ENCODE measurements around the gene TNNI2. TPM values are rescaled to one million over a fixed set of nuclear protein-coding genes. Genes with fewer than 3 reads are reported as not detected.

TNNI2 gene
- total RNA-seq, 1 donor from 2014 or later = 73.7 TPM

DNA sequence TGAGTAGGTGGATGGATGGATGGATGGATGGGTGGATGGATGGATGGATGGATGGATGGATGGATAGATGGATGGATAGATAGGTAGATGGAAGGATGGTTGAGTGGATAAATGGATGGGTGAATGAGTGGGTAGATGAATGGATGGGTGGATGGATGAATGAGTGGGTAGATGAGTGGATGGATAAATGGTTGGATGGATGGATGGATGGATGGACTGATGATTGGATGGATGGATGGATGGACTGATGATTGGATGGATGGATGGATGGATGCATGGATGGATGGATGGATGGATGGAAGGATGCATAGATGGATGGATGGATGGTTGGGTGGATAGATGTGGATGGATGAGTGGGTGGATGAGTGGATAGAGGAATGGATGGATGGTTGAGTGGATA, 17.2 kb upstream of the TNNI2 start:
- no peak for DNase-seq (ENCODE audit: low spot score)

DNA sequence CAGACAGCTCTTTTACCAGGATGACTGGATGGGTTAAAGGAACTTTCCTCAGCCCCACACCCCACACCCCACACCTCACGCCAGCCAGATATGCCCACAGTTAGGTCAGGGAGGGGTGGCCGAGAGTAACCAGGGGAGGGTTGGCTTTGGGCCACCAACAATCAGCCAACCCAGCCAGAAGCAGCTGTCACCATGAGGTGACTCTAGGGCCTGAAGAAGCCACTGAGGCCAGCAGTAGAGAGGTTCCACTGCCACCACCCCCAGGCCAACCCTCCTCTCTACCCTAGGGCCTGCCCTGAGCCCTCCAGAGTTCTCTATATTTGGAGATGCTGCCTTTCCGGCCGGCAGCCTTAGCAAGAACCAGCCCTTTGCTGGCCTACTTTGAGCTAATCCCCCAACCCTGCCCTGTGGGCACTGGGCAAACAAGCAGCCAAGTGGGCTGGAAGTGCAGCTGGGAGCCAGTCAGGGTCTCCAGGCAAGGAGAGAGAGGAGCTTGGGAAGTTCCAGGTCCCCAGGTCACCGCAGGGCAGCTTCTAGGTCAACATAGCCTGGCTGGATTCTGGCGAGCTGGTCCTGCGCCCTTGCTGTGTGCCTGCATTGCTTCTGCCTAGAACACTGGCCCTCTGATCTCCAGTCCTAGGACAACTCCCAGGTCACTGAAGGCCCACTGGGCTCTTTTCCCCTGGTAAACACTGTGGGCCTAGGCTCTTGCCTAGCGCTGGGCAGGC, 16.0 kb upstream of the TNNI2 start:
- no peak for DNase-seq (ENCODE audit: low spot score)

DNA sequence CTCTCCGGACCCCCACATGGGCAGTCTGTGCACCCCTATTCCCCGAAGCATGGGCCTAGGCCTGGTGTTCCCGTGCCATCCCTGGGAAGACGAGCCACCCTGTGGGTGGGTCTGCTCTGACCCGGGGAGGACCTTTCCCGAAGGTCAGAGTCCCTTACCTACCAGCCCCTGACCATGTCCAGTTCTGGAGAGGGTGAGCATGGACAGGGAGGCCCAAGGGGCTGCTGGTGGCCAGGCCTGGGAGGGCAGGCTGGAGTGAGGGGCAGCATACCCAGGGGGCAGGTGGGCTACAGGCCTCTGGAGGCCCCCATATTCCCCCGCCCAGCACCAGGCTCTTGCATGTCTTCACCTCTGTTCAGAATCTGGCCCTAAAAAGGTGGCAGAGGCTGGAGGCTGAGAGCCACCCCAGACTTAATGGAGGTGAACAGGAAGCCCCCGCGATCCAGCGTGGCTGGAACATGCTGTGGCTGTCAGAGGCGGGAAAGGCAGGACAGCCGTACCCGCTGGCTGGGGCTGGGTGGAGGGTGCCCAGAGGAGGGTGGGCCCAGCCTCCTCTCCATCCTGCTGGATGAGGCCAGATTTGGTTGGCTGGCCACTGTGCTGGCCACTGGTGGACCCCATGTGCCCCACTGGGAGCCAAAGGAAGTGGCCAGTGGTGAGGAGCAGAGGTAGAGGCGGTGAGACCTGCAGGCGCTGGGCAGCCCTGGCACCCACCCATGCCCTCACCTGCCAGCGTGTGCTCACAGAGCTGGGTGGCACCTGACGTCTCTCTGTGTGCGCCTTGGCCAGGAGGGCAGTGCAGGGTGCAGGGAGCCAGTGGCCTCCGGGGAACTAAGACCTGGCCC, 15.2 kb upstream of the TNNI2 start:
- no peak for DNase-seq (ENCODE audit: low spot score)

DNA sequence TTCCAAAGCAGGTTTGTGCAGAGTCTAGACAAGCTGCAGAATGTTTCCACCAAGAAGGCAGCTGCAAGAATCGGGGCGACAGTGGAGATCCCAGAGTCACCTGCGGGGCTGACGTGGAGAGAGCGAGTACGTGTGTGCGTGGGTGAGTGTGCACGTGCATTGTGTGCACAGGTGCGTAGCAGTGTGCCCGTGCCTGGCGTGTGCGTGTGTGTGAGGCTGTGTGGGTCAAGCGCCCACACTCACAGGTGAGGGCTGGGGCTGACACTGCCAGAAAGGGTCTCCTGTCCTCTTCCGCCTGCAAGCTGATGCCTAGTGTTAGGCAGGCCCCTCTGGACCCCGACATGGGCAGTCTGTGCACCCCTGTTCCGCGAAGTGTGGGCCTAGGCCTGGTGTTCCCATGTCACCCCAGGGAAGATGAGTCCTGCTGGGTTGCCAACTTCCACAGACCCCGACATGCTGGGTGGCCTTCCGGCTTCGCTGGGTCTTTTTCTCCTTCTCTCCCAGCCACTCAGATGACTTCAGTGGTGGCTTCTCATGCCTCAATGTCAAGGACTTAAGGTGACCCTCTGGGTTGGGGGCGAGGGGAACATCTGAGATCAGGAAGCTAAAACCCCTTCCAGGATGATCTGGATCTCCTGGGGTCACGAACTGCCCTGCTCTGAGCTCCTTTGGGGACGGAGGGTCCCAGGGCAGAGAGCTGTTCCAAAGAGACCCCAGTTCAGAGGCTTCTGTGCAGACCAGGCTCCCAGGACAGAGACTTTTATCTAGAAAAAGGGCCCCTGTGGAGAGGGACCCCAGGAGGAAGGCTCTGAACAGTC, 14.4 kb upstream of the TNNI2 start:
- no peak for DNase-seq (ENCODE audit: low spot score)

DNA sequence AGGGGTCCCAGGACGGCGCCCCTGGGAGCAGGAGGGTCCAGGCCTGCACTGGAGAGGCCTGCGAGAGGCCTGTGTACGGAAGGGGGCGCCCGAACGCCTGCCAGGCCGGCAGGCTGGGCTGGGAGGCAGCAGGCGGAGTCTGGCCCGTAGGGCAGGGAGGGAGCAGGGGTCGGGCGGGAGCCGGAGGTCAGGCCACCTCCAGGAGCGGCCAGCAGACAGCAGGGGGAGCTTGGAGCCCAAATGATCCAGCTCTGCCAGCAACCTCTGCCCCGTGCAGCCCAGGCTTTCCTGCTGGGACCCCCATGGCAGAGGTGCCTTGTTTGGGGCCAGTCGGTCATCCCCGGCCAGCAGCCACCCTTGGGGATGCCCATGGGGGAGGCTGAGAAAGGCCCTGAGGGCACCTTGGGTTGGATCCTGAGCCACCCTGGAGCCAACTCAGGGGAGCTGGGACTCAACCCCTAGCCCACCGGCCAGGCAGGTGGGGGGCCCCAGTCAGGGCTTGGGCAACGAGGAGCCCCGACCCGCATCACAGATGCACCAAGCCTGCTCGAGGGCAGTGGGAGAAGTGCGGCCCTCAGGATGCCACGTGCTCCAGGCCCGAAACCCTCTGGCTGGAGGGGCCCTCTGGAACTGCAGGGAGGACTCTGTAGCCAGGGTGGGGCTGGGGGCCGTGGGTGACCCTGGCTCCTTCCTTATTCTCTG, 13.6 kb upstream of the TNNI2 start:
- DNase-seq (ENCODE audit: low spot score) = peak; percentile 26

DNA sequence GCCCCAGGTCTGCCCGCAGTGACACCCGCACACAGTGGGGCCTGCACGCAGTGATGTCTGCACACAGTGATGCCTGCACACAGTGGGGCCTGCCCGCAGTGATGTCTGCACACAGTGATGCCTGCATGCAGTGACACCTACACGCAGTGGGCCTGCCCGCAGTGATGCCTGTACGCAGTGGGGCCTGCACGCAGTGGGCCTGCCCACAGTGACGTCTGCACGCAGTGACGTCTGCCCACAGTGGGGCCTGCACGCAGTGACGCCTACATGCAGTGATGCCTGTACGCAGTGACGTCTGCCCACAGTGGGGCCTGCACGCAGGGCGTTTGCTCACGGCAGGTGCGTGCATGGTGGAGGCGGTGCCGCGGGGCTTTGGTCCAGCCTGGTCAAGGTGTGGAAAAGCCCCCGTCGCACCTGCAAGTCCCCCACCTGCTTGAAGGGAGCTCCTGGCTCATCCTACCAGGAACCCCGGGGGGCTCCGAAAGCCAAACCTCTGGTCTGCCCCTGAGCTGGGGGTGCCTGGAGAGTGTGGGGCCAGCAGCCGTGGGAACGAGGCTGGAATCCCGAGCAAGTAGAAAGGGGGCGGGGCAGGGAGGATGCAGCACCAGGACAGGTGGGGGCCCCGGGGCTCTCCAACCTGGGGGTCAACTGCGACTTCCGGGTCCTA, 12.9 kb upstream of the TNNI2 start:
- no peak for DNase-seq (ENCODE audit: low spot score)

DNA sequence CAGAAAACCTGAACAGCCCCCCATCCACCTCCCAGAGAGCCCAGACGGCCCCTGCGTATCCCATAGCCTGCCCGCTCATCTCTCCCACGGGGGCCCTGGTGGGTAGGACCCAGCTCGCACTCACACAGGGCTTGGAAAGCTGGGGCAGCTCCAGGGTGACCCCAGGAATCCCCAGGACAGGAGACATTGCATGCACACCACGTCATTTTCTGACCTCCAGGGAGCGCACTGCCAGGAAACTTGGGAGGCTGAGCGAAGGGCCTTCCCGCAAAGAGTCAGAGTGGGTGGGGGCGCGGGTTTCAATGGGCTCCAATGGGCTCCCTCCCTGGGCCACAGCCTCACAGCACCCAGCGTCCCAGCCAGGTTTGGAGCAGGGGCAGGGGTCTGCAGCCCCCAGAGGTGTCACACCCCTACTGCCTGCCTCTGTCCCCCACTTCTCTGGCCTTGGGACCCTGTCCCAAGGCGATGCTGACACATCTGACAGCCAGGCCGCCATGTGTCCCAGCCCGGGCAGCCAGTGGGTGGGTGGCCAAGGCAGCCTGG, 12.2 kb upstream of the TNNI2 start:
- peak; percentile 67 for DNase-seq (ENCODE audit: low spot score)

DNA sequence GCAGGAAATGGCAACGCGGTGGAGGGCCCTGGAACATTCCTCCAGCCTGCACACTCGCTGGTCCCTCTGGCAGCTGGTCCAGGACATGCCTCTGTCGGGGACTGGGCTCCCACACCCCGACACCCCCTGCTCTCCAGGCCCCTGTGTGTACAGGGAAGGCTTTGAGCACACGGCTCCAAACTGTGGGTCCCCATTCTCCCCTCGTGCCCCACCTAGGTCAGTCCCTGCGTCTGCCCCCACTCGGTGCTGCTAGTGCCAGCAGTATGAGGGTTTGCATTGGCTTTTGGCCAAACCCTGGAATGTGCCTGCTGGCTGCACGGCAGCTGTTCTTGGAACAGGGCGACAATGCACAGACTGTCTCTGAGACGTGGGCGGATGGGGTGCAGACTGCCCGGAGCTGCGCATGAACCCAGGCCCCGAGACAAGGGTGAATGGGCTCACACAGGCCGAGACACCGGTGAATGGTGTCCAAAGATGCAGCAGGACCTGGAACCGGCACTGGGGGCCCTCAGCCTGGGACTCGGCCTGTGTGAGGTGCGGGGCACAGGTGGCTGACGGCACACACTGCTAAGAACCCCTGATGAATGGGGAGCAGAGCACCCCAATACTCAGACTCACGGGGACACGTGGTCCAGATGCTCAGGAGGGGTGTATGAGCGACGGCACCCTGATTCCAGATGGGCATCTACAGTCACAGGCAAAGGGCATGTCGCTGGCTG, 11.5 kb upstream of the TNNI2 start:
- peak; percentile 86 for DNase-seq (ENCODE audit: low spot score)

DNA sequence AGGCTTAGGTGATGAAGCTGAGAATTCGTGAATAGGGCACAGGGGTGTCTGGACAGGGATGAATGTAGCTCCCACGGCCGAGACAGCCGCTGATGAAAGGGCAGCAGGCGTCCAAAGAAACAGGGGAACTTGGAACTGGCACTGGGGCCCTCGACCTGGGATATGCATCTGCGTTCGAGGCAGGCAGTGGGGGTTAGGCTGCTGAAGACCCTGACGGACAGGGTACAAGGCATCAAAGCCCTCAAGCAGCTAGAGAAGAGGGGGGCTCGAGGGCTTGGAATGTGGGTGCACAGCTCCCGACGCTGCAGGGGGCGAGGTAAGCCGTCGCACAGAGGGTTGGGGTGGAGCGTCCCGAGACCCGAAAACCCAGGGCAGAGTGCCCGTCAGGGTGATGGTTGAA, 10.8 kb upstream of the TNNI2 start:
- no peak for DNase-seq (ENCODE audit: low spot score)

DNA sequence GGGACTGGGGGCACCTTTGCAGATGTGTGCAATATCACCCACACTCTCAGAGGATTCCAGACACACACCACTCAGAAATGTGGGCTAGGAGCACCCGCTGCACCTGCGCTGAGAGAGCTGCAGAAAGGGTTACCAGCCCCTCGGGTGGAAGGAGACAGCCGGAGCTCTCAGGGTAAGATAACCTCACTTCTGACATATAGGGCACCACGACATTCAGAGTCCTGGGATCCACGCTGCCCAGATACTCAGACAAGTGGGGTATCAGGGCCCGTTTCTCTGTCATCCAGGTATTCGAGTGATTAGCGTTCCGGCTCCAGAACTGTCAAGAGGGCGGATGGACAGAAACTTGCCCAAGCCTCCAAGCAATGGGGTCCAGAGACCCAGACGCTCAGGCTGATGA, 10.2 kb upstream of the TNNI2 start:
- DNase-seq (ENCODE audit: low spot score) = no peak

DNA sequence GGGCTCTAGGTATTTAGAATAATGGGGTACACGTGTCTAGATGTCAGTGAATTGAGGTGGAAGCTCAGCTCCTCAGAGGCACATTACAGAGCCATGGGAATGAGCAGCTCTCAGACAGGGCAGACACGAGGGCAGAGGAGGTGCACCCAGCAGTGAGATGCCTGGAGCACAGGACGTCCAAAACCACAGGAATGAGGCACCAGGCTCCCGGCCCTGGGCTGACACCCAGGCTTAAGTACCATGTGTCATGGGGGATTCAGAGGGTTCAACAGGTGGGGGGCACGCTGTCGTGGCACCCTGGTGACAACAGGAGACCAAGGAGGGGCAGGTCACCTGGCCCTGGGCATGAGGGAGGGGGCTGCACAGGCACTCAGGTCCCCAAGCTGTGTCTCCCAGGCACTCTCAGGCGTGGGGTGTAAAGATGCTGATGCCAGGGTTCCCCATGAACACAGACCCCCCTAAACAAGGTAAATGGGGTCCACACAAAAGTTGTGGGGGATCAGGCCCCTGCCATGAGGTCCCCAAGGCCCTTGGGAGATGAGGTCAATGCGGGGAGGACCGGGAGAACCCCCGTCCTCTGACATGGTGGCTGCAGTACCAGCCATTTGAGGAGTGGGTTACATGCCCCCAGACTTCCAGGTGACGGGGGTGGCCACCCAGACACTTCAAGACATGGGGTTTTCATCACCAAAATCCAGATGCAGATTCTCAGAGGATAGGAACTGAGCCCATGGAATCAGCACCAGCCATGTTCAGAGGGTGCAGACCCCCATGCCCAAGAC, 9.6 kb upstream of the TNNI2 start:
- no peak for DNase-seq (ENCODE audit: low spot score)

DNA sequence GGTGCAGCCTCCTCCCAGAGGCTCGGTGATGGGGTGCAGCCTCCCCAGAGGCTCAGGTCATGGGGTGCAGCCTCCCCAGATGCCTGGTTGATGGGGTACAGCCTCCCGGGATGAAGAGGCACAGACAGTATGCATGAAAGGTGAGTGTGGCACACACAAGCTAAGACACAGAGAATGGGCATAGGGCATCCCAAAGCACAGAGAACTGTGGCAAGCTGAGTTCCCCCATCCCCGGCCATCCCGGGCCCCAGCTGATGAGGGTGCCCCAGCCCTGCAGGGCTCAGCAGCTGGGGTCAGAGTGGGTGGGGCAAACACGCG, 8.8 kb upstream of the TNNI2 start:
- DNase-seq (ENCODE audit: low spot score) = no peak

DNA sequence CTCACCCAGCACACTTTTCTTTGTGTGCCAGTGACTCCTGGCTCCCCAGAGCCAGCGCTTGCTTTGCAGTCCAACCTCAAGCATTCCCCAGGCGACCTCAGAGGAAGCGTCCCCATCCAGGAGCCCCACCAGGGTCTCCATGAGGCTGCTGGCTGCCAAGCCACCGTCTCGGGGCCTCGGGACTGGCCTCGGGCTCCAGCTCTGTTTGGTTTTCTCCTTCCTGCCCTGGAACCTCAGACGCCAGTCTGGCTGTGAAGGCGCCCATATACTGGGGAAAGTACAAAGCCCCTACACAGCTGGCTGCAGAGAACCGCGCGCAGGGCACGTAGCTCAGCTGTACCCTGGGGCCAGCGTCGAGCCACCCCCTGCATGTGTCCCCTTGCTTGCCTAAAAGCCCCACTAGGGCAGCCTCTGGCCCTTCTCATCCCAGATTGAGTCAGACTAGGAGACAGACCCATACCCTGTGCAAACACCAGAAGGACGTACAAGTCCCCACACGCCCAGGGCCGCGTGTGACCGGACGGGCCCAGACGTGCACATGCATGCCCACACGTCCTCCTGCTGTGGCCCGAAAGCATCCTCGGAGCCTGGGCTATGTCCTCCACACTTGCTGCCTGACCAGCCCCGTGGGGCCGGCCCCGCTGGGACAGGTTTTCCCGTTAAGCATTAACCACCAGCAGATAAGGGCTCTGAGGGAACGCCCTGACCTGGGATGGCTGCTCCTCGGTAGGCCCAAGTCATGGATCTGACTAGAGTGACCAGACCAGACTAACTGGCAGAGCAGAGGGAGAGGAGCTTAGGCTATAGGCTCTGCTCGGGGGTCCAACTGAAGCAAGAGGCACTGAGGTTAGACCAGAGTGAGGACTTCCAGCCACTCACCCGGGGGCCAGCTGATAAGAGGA, 8.2 kb upstream of the TNNI2 start:
- peak; percentile 87 for DNase-seq (ENCODE audit: low spot score)

DNA sequence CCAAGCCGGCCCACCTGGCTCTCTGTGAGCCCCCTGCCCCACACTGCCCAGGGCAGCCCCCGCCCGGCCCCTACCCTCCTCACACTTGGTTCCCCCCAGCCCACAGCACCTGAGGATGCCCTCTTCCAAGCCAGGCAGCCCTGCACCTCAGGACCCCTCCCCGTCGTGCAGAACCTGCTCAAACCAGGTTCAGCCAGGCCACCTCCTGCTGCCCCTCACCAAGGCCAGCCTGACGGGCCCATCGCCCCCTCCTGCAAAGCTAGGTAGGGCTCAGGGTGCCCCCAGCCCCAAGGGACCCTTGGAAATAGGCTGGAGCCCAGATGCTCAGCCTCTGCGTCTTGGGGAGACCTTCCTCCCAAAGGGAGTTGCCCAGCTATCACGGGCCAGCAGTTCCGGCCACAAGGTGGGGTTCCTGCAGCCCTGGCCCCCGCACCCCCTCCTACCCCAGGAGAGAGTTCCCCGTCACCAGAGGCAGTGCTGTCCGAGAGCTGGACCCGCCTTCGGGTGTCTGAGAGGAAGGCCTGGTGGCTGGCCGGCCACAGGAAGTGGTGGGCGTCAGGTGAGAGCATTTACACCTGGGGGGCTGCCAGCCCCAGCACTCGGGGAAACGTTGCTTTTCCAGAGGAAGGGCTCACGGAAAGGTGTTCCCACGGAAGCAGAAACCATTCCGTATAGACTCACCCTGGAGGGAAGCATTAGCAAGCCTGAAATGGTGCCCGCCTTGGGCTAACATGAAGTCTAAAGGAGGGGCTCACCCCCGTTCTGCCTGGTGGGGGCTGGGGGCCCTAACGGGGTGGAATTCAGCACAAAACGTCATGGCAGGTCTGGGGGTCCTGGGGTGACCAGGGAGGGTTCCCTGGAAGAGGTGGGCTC, 7.2 kb upstream of the TNNI2 start:
- no peak for DNase-seq (ENCODE audit: low spot score)

DNA sequence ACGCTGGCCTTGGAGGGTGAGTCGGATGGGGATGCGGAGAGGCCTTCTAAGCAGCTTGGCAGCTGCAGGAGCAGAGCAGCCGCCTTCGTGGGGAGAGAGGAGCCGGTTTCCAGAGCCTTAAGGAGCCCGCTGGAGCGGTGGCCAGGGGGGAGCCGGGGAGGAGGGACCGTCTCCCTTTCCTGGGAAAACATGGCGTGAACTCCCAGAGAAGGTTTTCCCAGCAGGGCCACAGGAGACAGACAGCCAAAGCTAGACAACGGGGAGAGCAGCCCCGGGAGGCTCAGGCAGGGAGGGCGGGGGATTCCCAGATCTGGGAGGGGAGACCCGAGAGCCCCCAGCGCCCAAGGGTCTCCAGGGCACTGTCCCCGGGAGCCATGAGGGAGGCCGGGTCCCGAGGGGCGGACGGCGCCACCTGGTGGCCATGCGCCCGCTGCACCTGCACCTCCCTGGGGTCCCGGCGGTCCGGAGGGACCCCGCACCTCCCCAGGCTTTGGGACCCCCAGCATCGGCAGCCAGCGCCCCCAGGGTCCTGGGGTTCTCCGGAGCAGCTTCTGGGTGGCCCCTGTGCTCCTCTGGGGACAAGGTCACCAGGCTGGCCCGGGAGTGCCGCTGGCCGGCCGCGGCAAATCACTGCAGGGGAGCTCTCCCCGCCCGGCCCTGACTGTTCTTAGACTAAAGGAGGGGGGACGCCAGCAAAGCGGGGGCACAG, 6.4 kb upstream of the TNNI2 start:
- DNase-seq (ENCODE audit: low spot score) = no peak

DNA sequence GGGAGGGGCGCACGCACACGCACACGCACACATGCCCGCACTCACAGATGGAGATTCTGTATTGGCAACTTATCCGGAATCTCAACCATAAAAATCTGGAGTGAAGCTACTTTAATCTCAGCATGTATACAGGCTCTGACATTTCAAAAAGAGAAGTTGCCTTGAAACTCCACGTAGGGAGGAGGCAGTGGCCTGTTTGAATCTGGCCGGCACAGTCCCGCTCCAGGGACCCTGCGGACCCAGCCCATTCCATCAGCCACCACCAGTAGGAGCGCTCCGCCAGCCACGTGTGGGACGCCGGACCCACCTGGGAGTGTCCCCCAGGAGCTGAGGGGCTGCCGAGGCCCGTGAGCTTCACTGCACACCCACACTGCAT, 5.9 kb upstream of the TNNI2 start:
- no peak for DNase-seq (ENCODE audit: low spot score)

DNA sequence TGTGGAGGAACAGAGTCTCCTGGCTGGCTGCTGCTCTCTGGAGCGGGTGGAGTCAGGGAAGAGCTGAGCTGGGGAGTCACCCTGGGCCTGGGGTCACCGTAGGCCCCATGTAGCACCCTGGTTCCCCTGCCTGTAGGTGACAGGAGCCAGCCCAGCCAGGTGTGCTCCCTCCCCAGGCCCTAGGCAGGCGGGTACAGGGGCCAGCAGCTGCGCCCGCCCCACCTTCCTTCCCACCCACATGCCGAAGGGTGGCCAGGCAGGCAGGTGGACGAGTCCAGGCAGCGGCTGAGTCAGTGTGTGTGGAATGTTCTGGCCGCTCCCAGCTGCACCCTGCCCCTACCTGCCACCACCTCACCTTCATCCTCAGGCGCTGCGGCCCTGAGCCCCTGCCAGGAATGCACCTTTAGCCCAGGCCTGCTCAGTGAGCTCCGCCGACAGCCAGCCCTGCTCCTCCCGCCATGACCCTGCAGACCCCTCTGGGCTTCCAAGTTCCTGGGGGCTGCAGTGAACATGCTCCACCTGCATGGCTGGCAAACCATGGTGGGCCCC, 4.6 kb upstream of the TNNI2 start:
- DNase-seq (ENCODE audit: low spot score) = peak; percentile 91

Data from mucosa of gallbladder (tissue), 1 donor.